DND-41 (cell line): ENCODE data around the gene CBR4.

Experiments used
- CTCF ChIP-seq: IDR thresholded peaks from 2 replicates; pipeline ENCODE4 v1.5.1; 2012; ENCODE audit warnings: borderline replicate concordance, low read length, moderate library complexity, mild to moderate bottlenecking; ENCODE audit not compliant: poor library complexity, severe bottlenecking; ENCODE audit errors: extremely low read depth
- EZH2 ChIP-seq: IDR thresholded peaks from 3 replicates; pipeline ENCODE4 v1.6.1; 2012; ENCODE audit warnings: borderline replicate concordance, low read depth, mild to moderate bottlenecking, moderate library complexity, low read length, inconsistent platforms; ENCODE audit not compliant: severe bottlenecking

GRCh38 chr4:169048868-169049414 is 38.9 kb upstream of the CBR4 start:
- TF ChIP-seq CTCF (no peak), EZH2 (no peak)
